Trophoblast cell (in vitro differentiated cells and primary cell): ENCODE measurements around the gene VPS26C.
"Not testable (repeated sequence)": the region's sequence is repeated elsewhere in the genome, so short reads cannot be mapped to it uniquely, and the experiment has no call there.

Source experiments
- DNase-seq, 2 donors: peaks; one replicate each; pipeline ENCODE4 v3.0.0-alpha.2; 2016
- H2AFZ ChIP-seq: 2 replicates; pipeline ENCODE4 v1.6.1; 2013; ENCODE audit warnings: low read length, moderate library complexity, mild to moderate bottlenecking; ENCODE audit not compliant: insufficient read depth, poor library complexity
- H2AK5ac ChIP-seq: 2 replicates; pipeline ENCODE4 v1.6.1; 2013; ENCODE audit warnings: mild to moderate bottlenecking, low read length
- H2BK120ac ChIP-seq: 2 replicates; pipeline ENCODE4 v1.6.1; 2013; ENCODE audit warnings: low read length, mild to moderate bottlenecking, moderate library complexity; ENCODE audit not compliant: insufficient read depth, poor library complexity
- H2BK12ac ChIP-seq: 2 replicates; pipeline ENCODE4 v1.6.1; 2013; ENCODE audit warnings: mild to moderate bottlenecking, low read length, moderate library complexity
- H2BK5ac ChIP-seq: 2 replicates; pipeline ENCODE4 v1.6.1; 2013; ENCODE audit warnings: low read length, low read depth, moderate library complexity, mild to moderate bottlenecking; ENCODE audit not compliant: poor library complexity
- H3K14ac ChIP-seq: 2 replicates; pipeline ENCODE4 v1.6.1; 2013; ENCODE audit warnings: mild to moderate bottlenecking, low read length
- H3K18ac ChIP-seq: 2 replicates; pipeline ENCODE4 v1.6.1; 2013; ENCODE audit warnings: mild to moderate bottlenecking, low read length
- H3K23ac ChIP-seq: 2 replicates; pipeline ENCODE4 v1.6.1; 2013; ENCODE audit warnings: low read length
- H3K27ac ChIP-seq: 2 replicates; pipeline ENCODE4 v1.5.1; 2013; ENCODE audit warnings: low read depth, mild to moderate bottlenecking, inconsistent platforms, low read length, moderate library complexity
- H3K27me3 ChIP-seq: 2 replicates; pipeline ENCODE4 v1.6.1; 2013; ENCODE audit warnings: inconsistent platforms, mild to moderate bottlenecking, low read length, moderate library complexity; ENCODE audit not compliant: insufficient read depth
- H3K36me3 ChIP-seq, 2 experiments: 1 replicate in 1 of 2; 2 replicates in 1 of 2; pipeline ENCODE4 v1.6.1; 2013; ENCODE audit warnings: low read length in 2 of 2, mild to moderate bottlenecking in 2 of 2, moderate library complexity in 1 of 2; ENCODE audit not compliant: insufficient read depth in 2 of 2, control insufficient read depth in 1 of 2
- H3K4ac ChIP-seq: 2 replicates; pipeline ENCODE4 v1.6.1; 2013; ENCODE audit warnings: low read depth, mild to moderate bottlenecking, low read length, moderate library complexity
- H3K4me1 ChIP-seq, 2 experiments: 1 replicate in 1 of 2; 2 replicates in 1 of 2; pipeline ENCODE4 v1.6.1; 2013; ENCODE audit warnings: low read length in 2 of 2, mild to moderate bottlenecking in 2 of 2, moderate library complexity in 1 of 2; ENCODE audit not compliant: insufficient read depth in 2 of 2, control insufficient read depth in 1 of 2
- H3K4me2 ChIP-seq: 2 replicates; pipeline ENCODE4 v1.6.1; 2013; ENCODE audit warnings: inconsistent platforms, mild to moderate bottlenecking, low read length, moderate library complexity
- H3K4me3 ChIP-seq: 2 replicates; pipeline ENCODE4 v1.5.1; 2013; ENCODE audit warnings: mild to moderate bottlenecking, low read depth, low read length, inconsistent platforms
- H3K79me1 ChIP-seq: one replicate; pipeline ENCODE4 v1.6.1; 2013; ENCODE audit warnings: low read length
- H3K79me2 ChIP-seq: 2 replicates; pipeline ENCODE4 v1.6.1; 2013; ENCODE audit warnings: low read length, mild to moderate bottlenecking; ENCODE audit not compliant: control insufficient read depth, insufficient read depth, poor library complexity
- H3K9ac ChIP-seq: 2 replicates; pipeline ENCODE4 v1.6.1; 2013; ENCODE audit warnings: mild to moderate bottlenecking, low read length
- H3K9me3 ChIP-seq: 2 replicates; pipeline ENCODE4 v1.6.1; 2013; ENCODE audit warnings: low read depth, mild to moderate bottlenecking, control low read depth, inconsistent platforms, low read length; ENCODE audit not compliant: insufficient read depth
- H4K12ac ChIP-seq: 2 replicates; pipeline ENCODE4 v1.6.1; 2013; ENCODE audit warnings: low read depth, mild to moderate bottlenecking, low read length, moderate library complexity
- H4K8ac ChIP-seq: 2 replicates; pipeline ENCODE4 v1.6.1; 2013; ENCODE audit warnings: low read depth, mild to moderate bottlenecking, low read length, moderate library complexity
- H4K91ac ChIP-seq: one replicate; pipeline ENCODE4 v1.6.1; 2013; ENCODE audit warnings: low read depth, mild to moderate bottlenecking, low read length, moderate library complexity
- WGBS: extraction: QIAGEN DNeasy Blood & Tissue Kit; methylation state at CpG from one replicate; pipeline ENCODE4 v1.1.7; 2013; ENCODE audit warnings: missing lambda C conversion rate; ENCODE audit not compliant: insufficient read length, insufficient coverage; ENCODE audit errors: extremely low coverage; 5-methylcytosine and 5-hydroxymethylcytosine counted together

The VPS26C gene

GRCh38 chr21:37226041-37226920 lies 40.9 kb downstream of the VPS26C start:
- no peak overlapping the region for H3K4ac ChIP-seq
- WGBS, result no CpG with 5 or more reads among the region's 18 CpGs
- H2BK12ac ChIP-seq, result no peak overlapping the region
- peaks cover 7% of the 10 kb centered on the region for H3K9me3 ChIP-seq
- H3K4me3 ChIP-seq, result peak overlapping the region; percentile 58
- no peak for DNase-seq
- no peaks in the 10 kb centered on the region for H3K79me2 ChIP-seq
- no peak overlapping the region for H4K91ac ChIP-seq
- no peak overlapping the region for H3K4me2 ChIP-seq
- no peaks in the 10 kb centered on the region for H3K4me1 ChIP-seq
- H2AK5ac ChIP-seq, result no peak overlapping the region
- no peaks in the 10 kb centered on the region for H3K79me1 ChIP-seq
- H3K18ac ChIP-seq, result no peak overlapping the region
- no peak overlapping the region for H4K12ac ChIP-seq
- no peak overlapping the region for H3K23ac ChIP-seq
- H3K36me3 ChIP-seq, result peaks cover 46 to 58% of the 10 kb centered on the region in 2 experiments
- no peak overlapping the region for H3K14ac ChIP-seq
- H3K9ac ChIP-seq, result no peak overlapping the region
- H3K27ac ChIP-seq, result no peak overlapping the region
- no peak overlapping the region for H2BK120ac ChIP-seq
- no peaks in the 10 kb centered on the region for H3K27me3 ChIP-seq
- H2AFZ ChIP-seq, result no peak overlapping the region
- no peak overlapping the region for H4K8ac ChIP-seq
- no peak overlapping the region for H2BK5ac ChIP-seq

- Histone ChIP-seq H3K79me1 (no peaks in the 10 kb centered on the region), H3K18ac (no peak overlapping the region), H4K8ac (no peak overlapping the region), H3K9me3 (peaks cover 9% of the 10 kb centered on the region), H3K4me3 (no peak overlapping the region), H2AFZ (no peak overlapping the region), H3K4me1 (peaks cover 0 to 3% of the 10 kb centered on the region in 2 experiments), H3K36me3 (peaks cover 43 to 52% of the 10 kb centered on the region in 2 experiments), H3K14ac (no peak overlapping the region), H3K23ac (no peak overlapping the region), H4K91ac (no peak overlapping the region), H2AK5ac (no peak overlapping the region), H3K27ac (no peak overlapping the region), H4K12ac (no peak overlapping the region), H2BK120ac (no peak overlapping the region), H3K4ac (no peak overlapping the region), H3K79me2 (no peaks in the 10 kb centered on the region), H3K27me3 (no peaks in the 10 kb centered on the region), H2BK12ac (no peak overlapping the region), H3K9ac (no peak overlapping the region), H3K4me2 (no peak overlapping the region), H2BK5ac (no peak overlapping the region)
- no CpG with 5 or more reads among the region's 21 CpGs for WGBS
- DNase-seq, result no peak
Measured at GRCh38 chr21:37224861-37225839, 42.0 kb downstream of the VPS26C start.

GRCh38 chr21:37223804-37224345 lies 43.3 kb downstream of the VPS26C start:
- H3K4ac ChIP-seq, result no peak overlapping the region
- no peak overlapping the region for H3K27ac ChIP-seq
- H2BK5ac ChIP-seq, result no peak overlapping the region
- H3K9ac ChIP-seq, result no peak overlapping the region
- no peak overlapping the region for H2BK12ac ChIP-seq
- no peak overlapping the region for H3K23ac ChIP-seq
- no peak for DNase-seq
- peaks cover 9% of the 10 kb centered on the region for H3K9me3 ChIP-seq
- no peaks in the 10 kb centered on the region for H3K79me2 ChIP-seq
- H2BK120ac ChIP-seq, result no peak overlapping the region
- H3K27me3 ChIP-seq, result no peaks in the 10 kb centered on the region
- no peak overlapping the region for H3K4me2 ChIP-seq
- no peak overlapping the region for H4K12ac ChIP-seq
- no peak overlapping the region for H4K91ac ChIP-seq
- peaks cover 40 to 49% of the 10 kb centered on the region in 2 experiments for H3K36me3 ChIP-seq
- no peak overlapping the region for H4K8ac ChIP-seq
- H3K4me3 ChIP-seq, result no peak overlapping the region
- no peak overlapping the region for H2AFZ ChIP-seq
- peaks cover 0 to 3% of the 10 kb centered on the region in 2 experiments for H3K4me1 ChIP-seq
- H2AK5ac ChIP-seq, result no peak overlapping the region
- no peak overlapping the region for H3K14ac ChIP-seq
- no peak overlapping the region for H3K18ac ChIP-seq
- no CpG with 5 or more reads among the region's 2 CpGs for WGBS
- no peaks in the 10 kb centered on the region for H3K79me1 ChIP-seq

GRCh38 chr21:37222248-37222647 lies 44.9 kb downstream of the VPS26C start:
- not testable (repeated sequence) for H3K18ac ChIP-seq, H3K9me3 ChIP-seq, H3K4me3 ChIP-seq, H4K8ac ChIP-seq, H4K91ac ChIP-seq, H3K4me1 ChIP-seq, H2BK12ac ChIP-seq, H2AK5ac ChIP-seq, H3K4me2 ChIP-seq, H3K79me1 ChIP-seq, H3K9ac ChIP-seq, H3K79me2 ChIP-seq, H2BK120ac ChIP-seq, H3K14ac ChIP-seq, DNase-seq, H4K12ac ChIP-seq, H2AFZ ChIP-seq, H3K23ac ChIP-seq, H3K4ac ChIP-seq, H3K27ac ChIP-seq, H3K27me3 ChIP-seq, H2BK5ac ChIP-seq
- WGBS, result no CpG with 5 or more reads among the region's 3 CpGs
- peaks cover 27 to 33% of the 10 kb centered on the region in 2 experiments for H3K36me3 ChIP-seq
